Loucy (cell line): ENCODE results near the gene TM4SF1.

Experiments used
- H2AFZ ChIP-seq: fragments of 200-600 bp; sonication (generic); 2 replicates; pipeline ENCODE4 v1.6.0; 2016; ENCODE audit warnings: antibody characterized with exemption, mild to moderate bottlenecking, low read length, moderate library complexity
- H3F3A ChIP-seq: fragments of 200-600 bp; 2 replicates; pipeline ENCODE4 v1.6.0; 2016; ENCODE audit warnings: antibody characterized with exemption, low read depth, mild to moderate bottlenecking
- H3K27me3 ChIP-seq: fragments of 200-600 bp; sonication (generic); 2 replicates; pipeline ENCODE4 v1.6.1; 2014; ENCODE audit warnings: low read length, mild to moderate bottlenecking; ENCODE audit not compliant: insufficient read depth, poor library complexity, severe bottlenecking
- H3K36me3 ChIP-seq: fragments of 200-600 bp; sonication (generic); 2 replicates; pipeline ENCODE4 v1.6.1; 2016; ENCODE audit warnings: low read length; ENCODE audit not compliant: insufficient read depth
- H3K4me1 ChIP-seq: fragments of 200-600 bp; sonication (generic); 2 replicates; pipeline ENCODE4 v1.5.1; 2014; ENCODE audit warnings: low read length, mild to moderate bottlenecking; ENCODE audit not compliant: insufficient read depth, poor library complexity, severe bottlenecking
- H3K4me2 ChIP-seq: fragments of 200-600 bp; sonication (generic); 2 replicates; pipeline ENCODE4 v1.6.0; 2014; ENCODE audit warnings: antibody characterized with exemption, low read length, low read depth, mild to moderate bottlenecking; ENCODE audit not compliant: poor library complexity, severe bottlenecking
- H3K4me3 ChIP-seq: fragments of 200-600 bp; sonication (generic); 2 replicates; pipeline ENCODE4 v1.5.1; 2014; ENCODE audit warnings: low read length, mild to moderate bottlenecking, mixed read lengths; ENCODE audit not compliant: poor library complexity, severe bottlenecking
- H3K79me2 ChIP-seq: fragments of 200-600 bp; sonication (generic); 2 replicates; pipeline ENCODE4 v1.6.1; 2014; ENCODE audit warnings: low read length; ENCODE audit not compliant: insufficient read depth
- H3K9ac ChIP-seq: fragments of 200-600 bp; sonication (generic); 2 replicates; pipeline ENCODE4 v1.6.0; 2014; ENCODE audit warnings: mild to moderate bottlenecking, low read depth, low read length, moderate library complexity; ENCODE audit not compliant: poor library complexity, severe bottlenecking
- H3K9me2 ChIP-seq: fragments of 200-600 bp; sonication (generic); replicated peaks from 2 replicates; pipeline ENCODE4 v1.6.1; 2016; ENCODE audit warnings: low read depth, low read length, mixed read lengths
- H3K9me3 ChIP-seq: fragments of 200-600 bp; sonication (generic); 2 replicates; pipeline ENCODE4 v1.6.1; 2014; ENCODE audit warnings: mild to moderate bottlenecking, antibody characterized with exemption, low read length, low read depth; ENCODE audit not compliant: insufficient read depth
- H4K20me1 ChIP-seq: fragments of 200-600 bp; sonication (generic); 2 replicates; pipeline ENCODE4 v1.6.0; 2014; ENCODE audit warnings: antibody characterized with exemption, low read length, mild to moderate bottlenecking; ENCODE audit not compliant: insufficient read depth, poor library complexity, severe bottlenecking
- CTCF ChIP-seq: fragments of 200-600 bp; sonication (generic); conservative IDR thresholded peaks from 2 replicates; pipeline ENCODE4 v1.5.1; 2014; ENCODE audit warnings: mild to moderate bottlenecking, antibody characterized with exemption, low read length
- EZH2phosphoT487 ChIP-seq: fragments of 200-600 bp; IDR thresholded peaks from 2 replicates; pipeline ENCODE4 v1.6.1; 2018; ENCODE audit warnings: antibody characterized with exemption, mild to moderate bottlenecking, moderate library complexity, borderline replicate concordance

Gene TM4SF1

GRCh38 chr3:149321136-149321535, 56.3 kb downstream of the TM4SF1 start:
- no peak overlapping the region for H3K4me3 ChIP-seq
- no peaks in the 10 kb centered on the region for H3K9me2 ChIP-seq
- H3K4me1 ChIP-seq: no peaks in the 10 kb centered on the region
- no peaks in the 10 kb centered on the region for H3K9me3 ChIP-seq
- no peaks in the 10 kb centered on the region for H3F3A ChIP-seq
- H3K9ac ChIP-seq: no peak overlapping the region
- TF ChIP-seq EZH2phosphoT487 (no peak), CTCF (no peak)
- no peaks in the 10 kb centered on the region for H3K27me3 ChIP-seq
- H3K36me3 ChIP-seq: no peaks in the 10 kb centered on the region
- H3K4me2 ChIP-seq: no peak overlapping the region
- H3K79me2 ChIP-seq: no peaks in the 10 kb centered on the region
- H2AFZ ChIP-seq: no peak overlapping the region
- no peaks in the 10 kb centered on the region for H4K20me1 ChIP-seq

DNA sequence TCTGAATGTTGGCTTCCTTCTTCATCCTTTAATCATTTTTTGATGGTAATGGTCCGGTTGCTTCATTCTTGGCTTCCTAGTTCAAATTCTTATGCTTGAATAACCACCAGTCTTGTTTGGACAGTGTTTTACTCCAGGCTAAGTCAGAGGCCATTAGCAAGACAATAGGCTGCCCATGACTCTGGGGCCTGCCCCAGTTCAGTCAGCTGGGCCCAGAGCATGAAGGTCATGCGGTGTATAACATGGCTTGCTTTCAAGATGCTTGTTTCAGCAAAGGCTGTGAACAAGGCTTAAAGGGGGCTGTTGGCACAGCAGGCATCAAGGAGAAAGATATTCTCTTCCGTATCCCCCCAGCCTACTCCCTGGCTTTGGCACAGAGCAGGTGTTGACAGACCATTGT, 57.7 kb downstream of the TM4SF1 start:
- H3K9me3 ChIP-seq: no peaks in the 10 kb centered on the region
- no peaks in the 10 kb centered on the region for H3K79me2 ChIP-seq
- H3K27me3 ChIP-seq: no peaks in the 10 kb centered on the region
- H3K9me2 ChIP-seq: no peaks in the 10 kb centered on the region
- no peaks in the 10 kb centered on the region for H3F3A ChIP-seq
- H2AFZ ChIP-seq: no peak overlapping the region
- H3K4me3 ChIP-seq: no peak overlapping the region
- H3K4me1 ChIP-seq: no peaks in the 10 kb centered on the region
- TF ChIP-seq CTCF (no peak), EZH2phosphoT487 (no peak)
- no peaks in the 10 kb centered on the region for H4K20me1 ChIP-seq
- no peaks in the 10 kb centered on the region for H3K36me3 ChIP-seq
- no peak overlapping the region for H3K9ac ChIP-seq
- H3K4me2 ChIP-seq: no peak overlapping the region
